H1 (cell line): ENCODE data around the gene TBX18. TPM values are rescaled to one million over a fixed set of nuclear protein-coding genes. Genes with fewer than 3 reads are reported as not detected.

Source experiments
- RXRA ChIP-seq: IDR thresholded peaks from 2 replicates; pipeline ENCODE4 v1.6.1; 2011; ENCODE audit warnings: low read depth, mild to moderate bottlenecking, low read length, moderate library complexity; ENCODE audit not compliant: insufficient read depth
- ZNF274 ChIP-seq: IDR thresholded peaks from 2 replicates; pipeline ENCODE4 v1.7.0; 2012; ENCODE audit warnings: low read length, borderline replicate concordance; ENCODE audit errors: extremely low read depth
- polyA plus RNA-seq, 7 experiments: library from polyadenylated mRNA; depleted of rRNA in 3 of 7; stranded (reverse) in 5 of 7; unstranded in 2 of 7; fragments of >200 nt in 5 of 7; fragments of 200-250 nt in 2 of 7; gene quantifications; 1 replicate in 5 of 7; 2 replicates in 1 of 7; 4 replicates in 1 of 7; pipeline versions ENCODE4 v1.2.1 to v1.2.3, GENCODE V29; 2011 to 2013; ENCODE audit warnings: missing spikeins in 2 of 7, mixed read lengths in 2 of 7
- total RNA-seq: library from RNA; stranded (reverse); fragmentation: NEBNext Ultra II Directional; extraction: Animal tissue kit (Norgen Biotek cat#: 25700); gene quantifications from 2 replicates; pipeline ENCODE4 v1.2.1, GENCODE V29; 2021

The TBX18 gene
- total and polyA plus RNA-seq, 2 of the 8 experiments (the other 6 are each of a cell fraction or from before 2014, with no cell fraction given): 0.02 TPM; not detected in 1

DNA sequence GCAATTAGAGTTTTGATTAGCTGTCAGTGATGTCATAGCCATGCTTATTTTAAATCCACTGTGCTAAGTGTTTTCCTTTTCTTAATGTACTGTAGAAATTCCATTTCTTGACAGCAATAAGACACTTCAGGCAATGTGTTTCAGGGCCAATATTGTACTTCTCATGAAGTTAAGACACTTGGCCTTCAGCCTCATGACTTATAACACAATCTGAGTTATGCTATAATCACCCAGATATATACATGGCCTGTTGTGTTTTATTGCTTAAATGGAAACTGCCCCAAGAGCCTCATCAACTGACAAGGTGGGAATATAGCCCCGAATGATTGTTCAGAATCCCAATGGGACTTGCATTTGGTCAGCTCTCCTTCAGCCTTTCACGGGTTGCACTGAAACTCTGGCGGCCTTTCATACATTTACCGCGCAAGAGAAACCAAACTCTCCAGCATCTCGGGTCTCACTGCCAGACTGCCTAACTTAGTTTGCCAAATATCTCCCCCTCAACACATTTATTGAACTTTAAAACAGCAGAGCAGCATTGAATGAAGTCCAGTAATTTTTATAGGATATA is 44.2 kb upstream of the TBX18 start (continued):
- no peak for TF ChIP-seq RXRA
- TF ChIP-seq ZNF274: no peak
